ENCODE results near the gene FFAR2. TPM values are rescaled to one million over a fixed set of nuclear protein-coding genes. Genes with fewer than 3 reads are reported as not detected.

Gene FFAR2
- total and polyA plus RNA-seq, 4 donors = 1.2 to 113 (median 4.4) TPM

DNA sequence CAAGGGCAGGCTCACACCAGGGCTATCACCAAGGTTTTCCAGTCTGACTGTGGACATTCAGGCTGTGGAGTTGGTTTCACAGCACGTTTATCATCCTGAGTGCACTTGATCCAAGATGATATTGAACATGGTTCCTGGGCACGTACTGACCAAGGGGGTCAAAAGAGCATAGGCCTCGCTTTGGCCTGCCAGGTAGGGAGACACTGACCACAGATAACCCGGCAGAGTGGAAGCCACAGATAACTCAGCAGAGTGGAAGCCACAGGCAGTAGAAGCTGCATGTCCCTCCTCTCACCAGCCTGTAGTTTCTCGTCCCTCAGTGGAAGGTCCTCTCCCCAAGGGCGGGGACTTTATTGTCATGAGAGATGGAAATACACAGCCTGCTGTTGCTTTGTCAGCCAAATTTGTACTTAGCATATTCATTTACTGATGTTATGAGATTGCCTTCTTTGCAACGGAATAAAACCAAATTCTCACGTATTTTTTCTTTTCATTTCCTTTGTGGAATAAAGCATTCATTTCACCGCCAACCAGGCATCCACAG lies 51.0 kb downstream of the FFAR2 start:
- H3K4me1 ChIP-seq (ENCODE audit: control insufficient read depth in 5 of 5, insufficient read depth in 5 of 5, low read length in 5 of 5) = peaks cover 0 to 5% (median 0%) of the 10 kb centered on the region in 5 donors
- TF ChIP-seq, protein P1, sequence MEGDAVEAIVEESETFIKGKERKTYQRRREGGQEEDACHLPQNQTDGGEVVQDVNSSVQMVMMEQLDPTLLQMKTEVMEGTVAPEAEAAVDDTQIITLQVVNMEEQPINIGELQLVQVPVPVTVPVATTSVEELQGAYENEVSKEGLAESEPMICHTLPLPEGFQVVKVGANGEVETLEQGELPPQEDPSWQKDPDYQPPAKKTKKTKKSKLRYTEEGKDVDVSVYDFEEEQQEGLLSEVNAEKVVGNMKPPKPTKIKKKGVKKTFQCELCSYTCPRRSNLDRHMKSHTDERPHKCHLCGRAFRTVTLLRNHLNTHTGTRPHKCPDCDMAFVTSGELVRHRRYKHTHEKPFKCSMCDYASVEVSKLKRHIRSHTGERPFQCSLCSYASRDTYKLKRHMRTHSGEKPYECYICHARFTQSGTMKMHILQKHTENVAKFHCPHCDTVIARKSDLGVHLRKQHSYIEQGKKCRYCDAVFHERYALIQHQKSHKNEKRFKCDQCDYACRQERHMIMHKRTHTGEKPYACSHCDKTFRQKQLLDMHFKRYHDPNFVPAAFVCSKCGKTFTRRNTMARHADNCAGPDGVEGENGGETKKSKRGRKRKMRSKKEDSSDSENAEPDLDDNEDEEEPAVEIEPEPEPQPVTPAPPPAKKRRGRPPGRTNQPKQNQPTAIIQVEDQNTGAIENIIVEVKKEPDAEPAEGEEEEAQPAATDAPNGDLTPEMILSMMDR (IDR thresholded peaks at IDR 0.05; ENCODE audit: control extremely low read depth, extremely low read depth) = no peak
- H3K9ac ChIP-seq (ENCODE audit: insufficient read depth in 1 of 2, low read length in 2 of 2) = no peak overlapping the region
- 81 to 84% methylated on average over 9 of the region's 9 CpGs for WGBS, 2 donors
- H3K9me3 ChIP-seq (ENCODE audit: control insufficient read depth in 4 of 4, insufficient read depth in 3 of 4, low read length in 3 of 4) = no peaks in the 10 kb centered on the region
- ATAC-seq (ENCODE audit: insufficient read depth, low FRiP score) = no peak
- H3K4me3 ChIP-seq = no peak overlapping the region
- peaks cover 0 to 4% (median 0%) of the 10 kb centered on the region in 4 donors for H3K36me3 ChIP-seq (ENCODE audit: control insufficient read depth in 4 of 4, insufficient read depth in 4 of 4, low read length in 4 of 4)
- DNase-seq = no peak
- H3K27ac ChIP-seq (ENCODE audit: low read depth in 1 of 2, low read length in 1 of 2) = no peak overlapping the region
- H3K27me3 ChIP-seq (ENCODE audit: control insufficient read depth in 3 of 3, insufficient read depth in 3 of 3, low read length in 2 of 3) = no peaks in the 10 kb centered on the region

DNA sequence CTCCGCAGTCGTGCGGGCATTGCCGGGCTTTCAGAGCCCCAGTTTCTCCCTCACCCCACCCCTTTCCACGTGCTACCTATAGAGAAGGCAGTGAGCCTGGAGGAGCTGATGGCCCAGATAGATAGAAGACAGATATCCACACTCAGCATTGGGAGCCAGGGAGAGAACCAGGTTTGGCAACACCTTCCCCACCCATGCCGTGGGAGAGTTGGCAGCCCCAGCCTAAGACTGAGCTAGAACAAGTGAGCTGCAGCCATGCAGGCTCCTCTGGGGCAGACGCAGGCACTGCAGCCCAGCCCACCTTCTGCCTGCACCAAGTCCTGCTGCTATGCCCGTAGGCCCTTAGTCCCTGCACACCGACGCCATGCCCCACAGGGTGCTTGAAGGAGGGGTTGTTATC lies 52.6 kb downstream of the FFAR2 start:
- TF ChIP-seq, protein P1 (IDR thresholded peaks at IDR 0.05; ENCODE audit: control extremely low read depth, extremely low read depth) = no peak
- H3K27ac ChIP-seq (ENCODE audit: low read depth in 1 of 2, low read length in 1 of 2) = no peak overlapping the region
- no peak overlapping the region for H3K4me3 ChIP-seq
- peaks cover 0 to 4% (median 0%) of the 10 kb centered on the region in 4 donors for H3K36me3 ChIP-seq (ENCODE audit: control insufficient read depth in 4 of 4, insufficient read depth in 4 of 4, low read length in 4 of 4)
- no peak overlapping the region for H3K9ac ChIP-seq (ENCODE audit: insufficient read depth in 1 of 2, low read length in 2 of 2)
- ATAC-seq (ENCODE audit: insufficient read depth, low FRiP score) (no peak), DNase-seq (no peak)
- WGBS, 2 donors = 91 to 93% methylated on average over 10 of the region's 10 CpGs
- H3K27me3 ChIP-seq (ENCODE audit: control insufficient read depth in 3 of 3, insufficient read depth in 3 of 3, low read length in 2 of 3) = no peaks in the 10 kb centered on the region
- H3K9me3 ChIP-seq (ENCODE audit: control insufficient read depth in 4 of 4, insufficient read depth in 3 of 4, low read length in 3 of 4) = no peaks in the 10 kb centered on the region
- H3K4me1 ChIP-seq (ENCODE audit: control insufficient read depth in 5 of 5, insufficient read depth in 5 of 5, low read length in 5 of 5) = peaks cover 0 to under 1% (median 0%) of the 10 kb centered on the region in 5 donors

Small RNA genes within 50 kb of the gene (small RNA-seq; reads per million reads assigned to genes)
- not detected for gene RN7SL491P (ENCODE audit: low replicate concordance)

Other genes starting within 250 kb of the FFAR2 start
- under 1 TPM in 1 of 2 donors, not detected in 1; 0.28 TPM for gene FAM187B, start 219.5 kb upstream of the FFAR2 start, total RNA-seq
- under 1 TPM in 1 of 2 donors, not detected in 1; 0.20 TPM for gene FAM187B, start 219.5 kb upstream of the FFAR2 start, polyA plus RNA-seq
- gene LSR, start 199.3 kb upstream of the FFAR2 start, total RNA-seq = 10 to 100 TPM; 30.8 to 82.0 TPM
- gene LSR, start 199.3 kb upstream of the FFAR2 start, polyA plus RNA-seq = 10 to 100 TPM; 60.0 to 77.4 TPM
- 100 to 1,000 TPM in 1 of 2 donors, 10 to 100 TPM in 1; 74.9 to 138 TPM for gene USF2, start 179.3 kb upstream of the FFAR2 start, total RNA-seq
- 100 to 1,000 TPM; 129 to 163 TPM for gene USF2, start 179.3 kb upstream of the FFAR2 start, polyA plus RNA-seq
- gene HAMP, start 165.7 kb upstream of the FFAR2 start, total RNA-seq = 1 to 10 TPM in 1 of 2 donors, under 1 TPM in 1; 0.28 to 1.5 TPM
- 10 to 100 TPM in 1 of 2 donors, 1 to 10 TPM in 1; 1.7 to 85.7 TPM for gene HAMP, start 165.7 kb upstream of the FFAR2 start, polyA plus RNA-seq
- gene MAG, start 156.1 kb upstream of the FFAR2 start, total RNA-seq = 1 to 10 TPM; 1.5 to 8.8 TPM
- gene MAG, start 156.1 kb upstream of the FFAR2 start, polyA plus RNA-seq = 1 to 10 TPM in 1 of 2 donors, under 1 TPM in 1; 0.08 to 2.3 TPM
- gene CD22, start 119.1 kb upstream of the FFAR2 start, total RNA-seq = 10 to 100 TPM; 13.5 to 53.8 TPM
- 10 to 100 TPM in 1 of 2 donors, 1 to 10 TPM in 1; 4.7 to 48.0 TPM for gene CD22, start 119.1 kb upstream of the FFAR2 start, polyA plus RNA-seq
- gene FFAR1, start 100.4 kb upstream of the FFAR2 start, total RNA-seq = under 1 TPM; 0.37 to 0.49 TPM
- 1 to 10 TPM in 1 of 2 donors, under 1 TPM in 1; 0.06 to 1.1 TPM for gene FFAR1, start 100.4 kb upstream of the FFAR2 start, polyA plus RNA-seq
- gene FFAR3, start 89.8 kb upstream of the FFAR2 start, total RNA-seq = under 1 TPM; 0.26 to 0.55 TPM
- gene FFAR3, start 89.8 kb upstream of the FFAR2 start, polyA plus RNA-seq = 10 to 100 TPM in 1 of 2 donors, under 1 TPM in 1; 0.06 to 20.9 TPM
- gene GPR42, start 77.2 kb upstream of the FFAR2 start, total RNA-seq = under 1 TPM in 1 of 2 donors, not detected in 1; 0.21 TPM
- gene GPR42, start 77.2 kb upstream of the FFAR2 start, polyA plus RNA-seq = 1 to 10 TPM in 1 of 2 donors, not detected in 1; 1.5 TPM
- not detected for gene KRTDAP, start 42.2 kb downstream of the FFAR2 start, total RNA-seq
- under 1 TPM; 0.16 to 0.49 TPM for gene KRTDAP, start 42.2 kb downstream of the FFAR2 start, polyA plus RNA-seq
- gene DMKN, start 65.4 kb downstream of the FFAR2 start, total RNA-seq = 100 to 1,000 TPM in 1 of 2 donors, 10 to 100 TPM in 1; 84.6 to 127 TPM
- 100 to 1,000 TPM in 1 of 2 donors, 10 to 100 TPM in 1; 79.0 to 278 TPM for gene DMKN, start 65.4 kb downstream of the FFAR2 start, polyA plus RNA-seq
- gene SBSN, start 80.1 kb downstream of the FFAR2 start, total RNA-seq = under 1 TPM in 1 of 2 donors, not detected in 1; 0.09 TPM
- gene SBSN, start 80.1 kb downstream of the FFAR2 start, polyA plus RNA-seq = under 1 TPM; 0.08 to 0.39 TPM
- gene GAPDHS, start 85.2 kb downstream of the FFAR2 start, total RNA-seq = not detected
- not detected for gene GAPDHS, start 85.2 kb downstream of the FFAR2 start, polyA plus RNA-seq
- gene TMEM147, start 97.4 kb downstream of the FFAR2 start, total RNA-seq = 10 to 100 TPM; 39.0 to 98.8 TPM
- 100 to 1,000 TPM; 150 to 167 TPM for gene TMEM147, start 97.4 kb downstream of the FFAR2 start, polyA plus RNA-seq
- gene ATP4A, start 115.4 kb downstream of the FFAR2 start, total RNA-seq = not detected
- under 1 TPM in 1 of 2 donors, not detected in 1; 0.01 TPM for gene ATP4A, start 115.4 kb downstream of the FFAR2 start, polyA plus RNA-seq
- not detected for gene PMIS2, start 137.9 kb downstream of the FFAR2 start, total RNA-seq
- not detected for gene PMIS2, start 137.9 kb downstream of the FFAR2 start, polyA plus RNA-seq
- 10 to 100 TPM; 13.9 to 15.8 TPM for gene HAUS5, start 164.5 kb downstream of the FFAR2 start, total RNA-seq
- gene HAUS5, start 164.5 kb downstream of the FFAR2 start, polyA plus RNA-seq = 10 to 100 TPM in 1 of 2 donors, 1 to 10 TPM in 1; 6.0 to 16.5 TPM
- gene RBM42, start 180.8 kb downstream of the FFAR2 start, total RNA-seq = 10 to 100 TPM; 28.4 to 77.4 TPM
- gene RBM42, start 180.8 kb downstream of the FFAR2 start, polyA plus RNA-seq = 10 to 100 TPM; 68.6 to 84.0 TPM
- gene ETV2, start 193.5 kb downstream of the FFAR2 start, total RNA-seq = 1 to 10 TPM in 1 of 2 donors, under 1 TPM in 1; 0.31 to 1.0 TPM
- 1 to 10 TPM; 1.2 to 2.5 TPM for gene ETV2, start 193.5 kb downstream of the FFAR2 start, polyA plus RNA-seq
- gene COX6B1, start 200.1 kb downstream of the FFAR2 start, total RNA-seq = 100 to 1,000 TPM; 202 to 338 TPM
- gene COX6B1, start 200.1 kb downstream of the FFAR2 start, polyA plus RNA-seq = 1,000 to 10,000 TPM in 1 of 2 donors, 100 to 1,000 TPM in 1; 679 to 1,407 TPM
- gene UPK1A, start 218.3 kb downstream of the FFAR2 start, total RNA-seq = not detected
- under 1 TPM in 1 of 2 donors, not detected in 1; 0.03 TPM for gene UPK1A, start 218.3 kb downstream of the FFAR2 start, polyA plus RNA-seq